Thoracic aorta (tissue), 2 donors: Measurements from ENCODE around the gene HAUS7. TPM values are rescaled to one million over a fixed set of nuclear protein-coding genes. Genes with fewer than 3 reads are reported as not detected.

Source experiments
- ATAC-seq: fragments of 150-250 bp; one replicate; pipeline ENCODE4 v1.8.0; 2017; ENCODE audit warnings: low read depth; ENCODE audit not compliant: insufficient number of reproducible peaks, low FRiP score
- DNase-seq: peaks from one replicate; pipeline ENCODE4 v3.0.0-alpha.2; 2020; ENCODE audit warnings: low spot score
- H3K27ac ChIP-seq, 2 donors: fragments of 200-600 bp; sonication (generic); 1 replicate in 1 of 2; 2 replicates in 1 of 2; pipeline ENCODE4 v1.5.1; 2016; ENCODE audit warnings: mild to moderate bottlenecking in 2 of 2, moderate library complexity in 2 of 2
- H3K27me3 ChIP-seq: fragments of 200-600 bp; sonication (generic); replicated peaks from 2 replicates; pipeline ENCODE4 v1.6.0; 2016; ENCODE audit warnings: mild to moderate bottlenecking; ENCODE audit not compliant: insufficient read depth
- H3K36me3 ChIP-seq: fragments of 200-600 bp; sonication (generic); one replicate; pipeline ENCODE4 v1.5.1; 2016
- H3K4me1 ChIP-seq, 2 donors: fragments of 200-600 bp; sonication (generic); 1 replicate in 1 of 2; 2 replicates in 1 of 2; pipeline versions ENCODE4 v1.5.1 to v1.6.0; 2016; ENCODE audit warnings: low read depth in 2 of 2, mild to moderate bottlenecking in 1 of 2; ENCODE audit not compliant: control insufficient read depth in 1 of 2
- H3K4me3 ChIP-seq: fragments of 200-600 bp; sonication (generic); 2 replicates; pipeline ENCODE4 v1.5.1; 2016; ENCODE audit warnings: mild to moderate bottlenecking
- H3K9me3 ChIP-seq: fragments of 200-600 bp; sonication (generic); 2 replicates; pipeline ENCODE4 v1.5.1; 2016
- CTCF ChIP-seq: fragments of 200-600 bp; sonication (generic); IDR thresholded peaks from one replicate; pipeline ENCODE4 v1.5.1; 2019; ENCODE audit warnings: antibody characterized with exemption
- total RNA-seq, 2 donors: library from RNA; depleted of rRNA; stranded (reverse); fragments of >200 nt; gene quantifications; one replicate each; pipeline versions ENCODE4 v1.1.0 to v1.2.3, GENCODE V29; 2016

HAUS7 gene
- total RNA-seq, 2 donors from 2014 or later: 111 TPM

- ATAC-seq: no peak
- H3K36me3 ChIP-seq: no peaks in the 10 kb centered on the region
- no peak for TF ChIP-seq CTCF
- no peak overlapping the region for H3K27ac ChIP-seq
- no peak for DNase-seq
- H3K9me3 ChIP-seq: no peaks in the 10 kb centered on the region
- H3K4me1 ChIP-seq: no peaks in the 10 kb centered on the region
- no peak overlapping the region for H3K4me3 ChIP-seq
- no peaks in the 10 kb centered on the region for H3K27me3 ChIP-seq
These were observed 21.6 kb downstream of the HAUS7 start for GRCh38 chrX:153448556-153449367.

- Histone ChIP-seq H3K9me3 (no peaks in the 10 kb centered on the region), H3K4me3 (no peak overlapping the region), H3K4me1 (no peaks in the 10 kb centered on the region), H3K36me3 (no peaks in the 10 kb centered on the region), H3K27me3 (no peaks in the 10 kb centered on the region), H3K27ac (no peak overlapping the region)
- no peak for TF ChIP-seq CTCF
- DNase-seq (no peak), ATAC-seq (no peak)
These were observed 22.8 kb downstream of the HAUS7 start for GRCh38 chrX:153447581-153447960.

- Histone ChIP-seq H3K4me3 (no peak overlapping the region), H3K27me3 (no peaks in the 10 kb centered on the region), H3K27ac (no peak overlapping the region), H3K4me1 (no peaks in the 10 kb centered on the region), H3K36me3 (no peaks in the 10 kb centered on the region), H3K9me3 (no peaks in the 10 kb centered on the region)
- no peak for ATAC-seq
- TF ChIP-seq CTCF: no peak
- no peak for DNase-seq
These were observed 23.3 kb downstream of the HAUS7 start for GRCh38 chrX:153446950-153447580.

- DNase-seq: no peak
- ATAC-seq: no peak
These were observed 23.8 kb downstream of the HAUS7 start for GRCh38 chrX:153446636-153446936.

More at GRCh38 chrX:153446636-153446936, 23.8 kb downstream of the HAUS7 start:
- no peak for TF ChIP-seq CTCF
- Histone ChIP-seq H3K4me1 (no peaks in the 10 kb centered on the region), H3K9me3 (no peaks in the 10 kb centered on the region), H3K36me3 (no peaks in the 10 kb centered on the region), H3K4me3 (no peak overlapping the region), H3K27me3 (no peaks in the 10 kb centered on the region), H3K27ac (no peak overlapping the region)
